ENCODE measurements around the gene GPR21.

- TF ChIP-seq CTCF (conservative IDR thresholded peaks at IDR 0.05 in 1 of 2, IDR thresholded peaks at IDR 0.05 in 1 of 2; ENCODE audit: extremely low read depth in 1 of 2, insufficient read depth in 1 of 2, low read depth in 1 of 2, low read length in 2 of 2) (no peak), EZH2 (IDR thresholded peaks at IDR 0.05; ENCODE audit: borderline replicate concordance, low read length) (no peak)
Measured at GRCh38 chr9:123065196-123065595, 31.7 kb downstream of the GPR21 start.
